Measurements from ENCODE around the gene TBCEL. TPM values are rescaled to one million over a fixed set of nuclear protein-coding genes. Genes with fewer than 3 reads are reported as not detected.

TBCEL gene
- total and polyA plus RNA-seq, 7 donors: 2.9 to 19.2 (median 8.0) TPM

DNA sequence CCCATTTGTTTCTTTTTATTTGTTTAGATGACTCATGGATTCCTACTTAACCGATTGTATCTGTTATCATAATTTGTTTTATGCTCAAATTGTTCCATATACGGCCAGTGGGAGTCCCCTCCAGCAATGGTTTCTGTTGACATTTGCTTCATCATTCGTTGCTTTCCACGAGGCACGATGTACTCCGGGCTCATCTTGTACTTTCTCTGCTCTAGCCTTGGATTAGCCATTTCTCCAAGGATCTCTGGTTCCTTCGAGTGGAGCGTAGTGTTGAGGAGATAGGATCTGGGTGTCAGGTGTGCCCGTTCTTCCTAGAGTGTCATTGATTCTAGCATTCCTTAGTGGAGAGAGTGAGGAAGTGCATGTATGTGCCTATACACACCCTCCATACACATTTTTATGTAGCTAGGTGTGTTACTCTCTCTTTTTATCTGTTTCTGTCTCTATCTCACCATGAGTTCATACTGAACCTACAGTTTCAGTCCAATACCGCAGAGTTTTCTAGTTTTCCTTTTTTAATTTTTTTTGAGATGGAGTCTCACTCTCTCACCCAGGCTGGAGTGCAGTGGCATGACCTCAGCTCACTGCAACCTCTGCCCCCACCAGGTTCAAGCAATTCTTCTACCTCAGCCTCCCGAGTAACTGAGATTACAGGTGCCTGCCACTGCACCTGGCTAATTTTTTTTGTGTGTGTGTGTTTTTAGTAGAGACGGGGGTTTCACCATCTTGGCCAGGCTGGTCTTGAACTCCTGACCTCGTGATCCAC is 108.5 kb downstream of the TBCEL start:
- Histone ChIP-seq H3K4me1 (no peaks in the 10 kb centered on the region), H3K27ac (no peak overlapping the region), H3K27me3 (ENCODE audit: insufficient read depth in 3 of 3, low read length in 2 of 3) (no peaks in the 10 kb centered on the region), H3K36me3 (ENCODE audit: insufficient read depth in 1 of 2, low read depth in 1 of 2) (no peaks in the 10 kb centered on the region), H3K4me3 (no peak overlapping the region), H3K9me3 (no peaks in the 10 kb centered on the region)
- TF ChIP-seq, protein P1, sequence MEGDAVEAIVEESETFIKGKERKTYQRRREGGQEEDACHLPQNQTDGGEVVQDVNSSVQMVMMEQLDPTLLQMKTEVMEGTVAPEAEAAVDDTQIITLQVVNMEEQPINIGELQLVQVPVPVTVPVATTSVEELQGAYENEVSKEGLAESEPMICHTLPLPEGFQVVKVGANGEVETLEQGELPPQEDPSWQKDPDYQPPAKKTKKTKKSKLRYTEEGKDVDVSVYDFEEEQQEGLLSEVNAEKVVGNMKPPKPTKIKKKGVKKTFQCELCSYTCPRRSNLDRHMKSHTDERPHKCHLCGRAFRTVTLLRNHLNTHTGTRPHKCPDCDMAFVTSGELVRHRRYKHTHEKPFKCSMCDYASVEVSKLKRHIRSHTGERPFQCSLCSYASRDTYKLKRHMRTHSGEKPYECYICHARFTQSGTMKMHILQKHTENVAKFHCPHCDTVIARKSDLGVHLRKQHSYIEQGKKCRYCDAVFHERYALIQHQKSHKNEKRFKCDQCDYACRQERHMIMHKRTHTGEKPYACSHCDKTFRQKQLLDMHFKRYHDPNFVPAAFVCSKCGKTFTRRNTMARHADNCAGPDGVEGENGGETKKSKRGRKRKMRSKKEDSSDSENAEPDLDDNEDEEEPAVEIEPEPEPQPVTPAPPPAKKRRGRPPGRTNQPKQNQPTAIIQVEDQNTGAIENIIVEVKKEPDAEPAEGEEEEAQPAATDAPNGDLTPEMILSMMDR (IDR thresholded peaks at IDR 0.05): no peak
- intact Hi-C loops (cut with DNase I): no loop called here
- ATAC-seq (no peak), DNase-seq (no peak)
- WGBS, 3 donors: 86 to 90% (median 89%) methylated on average over 13 of the region's 13 CpGs

DNA sequence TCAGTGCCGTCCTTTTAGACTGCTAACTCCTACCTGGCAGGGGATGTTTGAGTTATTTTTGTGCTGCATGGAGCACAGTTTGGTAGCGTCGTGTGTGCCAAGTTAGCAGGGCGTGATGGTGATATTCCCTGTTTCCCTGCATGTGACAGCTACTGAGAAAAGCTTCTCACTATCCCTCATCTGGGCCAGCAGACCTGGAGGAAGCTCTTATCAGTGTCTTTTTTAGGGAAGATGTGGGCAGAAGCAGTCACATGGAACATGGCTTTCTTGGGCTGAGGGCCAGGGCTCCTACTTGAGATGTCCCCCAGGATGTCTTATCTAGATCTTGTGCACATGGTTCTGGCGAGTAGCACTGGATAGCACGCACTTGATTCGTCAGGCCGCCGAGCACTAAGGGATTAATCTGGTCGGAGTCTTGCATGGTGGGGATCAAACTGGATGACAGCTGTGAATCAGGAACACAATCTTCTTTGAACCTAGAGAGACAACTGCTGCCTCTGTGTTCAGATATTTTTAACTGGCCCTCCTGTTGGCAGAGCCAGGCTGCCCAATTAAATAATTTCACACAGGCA is 110.9 kb downstream of the TBCEL start:
- intact Hi-C loops (cut with DNase I): no loop called here
- ATAC-seq (peak in 3 of 4 donors; percentile 52 to 69 (median 65)), DNase-seq (no peak)
- no peaks in the 10 kb centered on the region for H3K9me3 ChIP-seq
- no peaks in the 10 kb centered on the region for H3K27me3 ChIP-seq (ENCODE audit: insufficient read depth in 3 of 3, low read length in 2 of 3)
- TF ChIP-seq, protein P1 (IDR thresholded peaks at IDR 0.05): no peak
- 19 to 44% (median 31%) methylated on average over 10 of the region's 10 CpGs for WGBS, 3 donors
- no peak overlapping the region for H3K27ac ChIP-seq
- H3K4me1 ChIP-seq: no peaks in the 10 kb centered on the region
- no peaks in the 10 kb centered on the region for H3K36me3 ChIP-seq (ENCODE audit: insufficient read depth in 1 of 2, low read depth in 1 of 2)
- H3K4me3 ChIP-seq: no peak overlapping the region

DNA sequence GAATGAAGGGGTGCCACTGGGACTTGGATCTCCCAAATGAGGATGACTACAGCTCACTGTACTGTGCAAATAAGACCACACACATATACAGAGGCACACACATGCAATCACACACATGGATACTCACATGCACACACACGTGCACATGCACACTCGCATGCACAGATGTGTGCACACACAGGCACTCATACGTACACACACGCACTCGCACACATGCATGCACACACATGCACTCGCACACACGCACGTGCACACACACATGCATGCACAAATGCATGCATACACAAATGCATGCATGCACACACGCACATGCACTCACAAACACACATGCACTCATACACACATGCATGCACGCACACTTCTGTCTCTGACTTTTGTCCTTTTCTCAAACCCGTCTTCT is 113.1 kb downstream of the TBCEL start:
- Histone ChIP-seq H3K36me3 (ENCODE audit: insufficient read depth in 1 of 2, low read depth in 1 of 2) (no peaks in the 10 kb centered on the region), H3K4me1 (no peaks in the 10 kb centered on the region), H3K27ac (no peak overlapping the region), H3K4me3 (no peak overlapping the region), H3K9me3 (no peaks in the 10 kb centered on the region), H3K27me3 (ENCODE audit: insufficient read depth in 3 of 3, low read length in 2 of 3) (no peaks in the 10 kb centered on the region)
- no peak for DNase-seq
- WGBS, 3 donors: 87 to 92% (median 87%) methylated on average over 11 of the region's 11 CpGs
- ATAC-seq: no peak
- intact Hi-C loops (cut with DNase I): no loop called here
- TF ChIP-seq, protein P1 (IDR thresholded peaks at IDR 0.05): no peak

DNA sequence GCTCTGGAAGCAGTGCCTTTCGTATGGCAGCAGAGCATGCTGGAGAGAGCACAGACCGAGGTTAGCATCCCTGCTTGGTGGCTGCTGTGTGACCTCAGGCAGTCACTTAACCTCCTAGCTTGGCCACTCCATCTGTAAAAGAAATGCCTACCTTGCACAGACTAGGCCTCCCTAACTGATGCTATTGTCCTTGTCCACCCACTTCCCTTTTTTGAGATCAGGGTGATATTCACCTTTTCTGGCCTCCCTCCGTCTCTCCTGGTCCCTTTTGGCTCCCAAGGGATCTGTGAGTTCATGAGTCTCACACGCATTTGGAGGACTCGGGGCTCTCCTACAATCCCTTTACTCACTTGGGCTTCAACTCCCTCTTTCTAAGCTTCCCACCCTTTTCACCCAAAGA is 114.4 kb downstream of the TBCEL start:
- Histone ChIP-seq H3K27ac (no peak overlapping the region), H3K27me3 (ENCODE audit: insufficient read depth in 3 of 3, low read length in 2 of 3) (no peaks in the 10 kb centered on the region), H3K9me3 (no peaks in the 10 kb centered on the region), H3K4me3 (no peak overlapping the region), H3K36me3 (ENCODE audit: insufficient read depth in 1 of 2, low read depth in 1 of 2) (no peaks in the 10 kb centered on the region), H3K4me1 (no peaks in the 10 kb centered on the region)
- intact Hi-C loops (cut with DNase I): no loop called here
- DNase-seq (no peak), ATAC-seq (no peak)
- TF ChIP-seq, protein P1 (IDR thresholded peaks at IDR 0.05): no peak
- whole genome bisulfite sequencing, 3 donors: 81 to 91% (median 89%) methylated on average over 5 of the region's 5 CpGs

Measured in psoas muscle (tissue), 8 donors.